K562 (cell line): ENCODE data around the gene POFUT2. TPM values are rescaled to one million over a fixed set of nuclear protein-coding genes. Genes with fewer than 3 reads are reported as not detected.

Experiments
- polyA plus RNA-seq, 8 experiments: library from polyadenylated mRNA; depleted of rRNA in 4 of 8; stranded (reverse) in 5 of 8; unstranded in 3 of 8; fragments of >200 nt; fragmentation: Nextera tagmentation in 2 of 8; fragmentation: Illumina TruSeq in 1 of 8; extraction: Ambion mirVana in 2 of 8; extraction: Trizol in 1 of 8; gene quantifications; 2 replicates each; pipeline versions ENCODE4 v1.2.1 to v1.2.3, GENCODE V29; 2011 to 2014; ENCODE audit warnings: inconsistent platforms in 1 of 8, missing spikeins in 1 of 8
- total RNA-seq, 7 experiments: library from RNA; depleted of rRNA in 6 of 7; stranded (reverse); fragments of >200 nt in 6 of 7; fragmentation: Illumina TruSeq in 2 of 7; extraction: Trizol in 2 of 7; gene quantifications; 2 replicates each; pipeline versions ENCODE4 v1.2.1 to v1.2.3, GENCODE V29; 2011 to 2021; ENCODE audit warnings: low replicate concordance in 1 of 7

The POFUT2 gene
- total and polyA plus RNA-seq, 9 of the 15 experiments (the other 6 are each of a cell fraction or from before 2014, with no cell fraction given): 1.1 to 24.2 (median 11.0) TPM

Other genes with a start within 250 kb of the POFUT2 start
- 7.7 and 9.1 TPM in 2 replicates for gene ADARB1, start 213.3 kb downstream of the POFUT2 start, total RNA-seq (2014; rRNA removed)
- 8.3 TPM in 2 replicates for gene ADARB1, start 213.3 kb downstream of the POFUT2 start, total RNA-seq (2014; rRNA removed; fragmentation: Illumina TruSeq; extraction: Trizol)
- gene ADARB1, start 213.3 kb downstream of the POFUT2 start, total RNA-seq (2015; rRNA removed; fragmentation: Illumina TruSeq; extraction: Trizol): 6.4 and 7.1 TPM in 2 replicates
- 12.0 and 16.0 TPM in 2 replicates for gene ADARB1, start 213.3 kb downstream of the POFUT2 start, total RNA-seq (2021)
- 8.4 and 11.8 TPM in 2 replicates for gene ADARB1, start 213.3 kb downstream of the POFUT2 start, polyA plus RNA-seq (2011; rRNA removed)
- 7.3 and 9.2 TPM in 2 replicates for gene ADARB1, start 213.3 kb downstream of the POFUT2 start, polyA plus RNA-seq (2014; fragmentation: Illumina TruSeq; extraction: Trizol)
- 1 to 10 TPM; 7.1 to 8.1 TPM for gene ADARB1, start 213.3 kb downstream of the POFUT2 start, polyA plus RNA-seq (2014; fragmentation: Nextera tagmentation; extraction: Ambion mirVana)
- 6.7 and 12.8 TPM in 2 replicates for gene ADARB1, start 213.3 kb downstream of the POFUT2 start, polyA plus RNA-seq (2014; rRNA removed)
- gene COL18A1, start 117.3 kb upstream of the POFUT2 start, total RNA-seq (2014; rRNA removed): 12.0 and 16.1 TPM in 2 replicates
- 0.54 and 1.1 TPM in 2 replicates for gene COL18A1, start 117.3 kb upstream of the POFUT2 start, total RNA-seq (2014; rRNA removed; fragmentation: Illumina TruSeq; extraction: Trizol)
- gene COL18A1, start 117.3 kb upstream of the POFUT2 start, total RNA-seq (2015; rRNA removed; fragmentation: Illumina TruSeq; extraction: Trizol): 1.6 and 2.3 TPM in 2 replicates
- gene COL18A1, start 117.3 kb upstream of the POFUT2 start, total RNA-seq (2021): 16.1 and 16.4 TPM in 2 replicates
- 4.9 and 16.8 TPM in 2 replicates for gene COL18A1, start 117.3 kb upstream of the POFUT2 start, polyA plus RNA-seq (2011; rRNA removed)
- gene COL18A1, start 117.3 kb upstream of the POFUT2 start, polyA plus RNA-seq (2014; fragmentation: Illumina TruSeq; extraction: Trizol): 2.0 and 5.5 TPM in 2 replicates
- gene COL18A1, start 117.3 kb upstream of the POFUT2 start, polyA plus RNA-seq (2014; fragmentation: Nextera tagmentation; extraction: Ambion mirVana): under 1 TPM; 0.14 to 0.25 TPM
- 7.8 and 11.8 TPM in 2 replicates for gene COL18A1, start 117.3 kb upstream of the POFUT2 start, polyA plus RNA-seq (2014; rRNA removed)